Measurements from ENCODE around the gene DRC3.
"Not testable (repeated sequence)": the region's sequence is repeated elsewhere in the genome, so short reads cannot be mapped to it uniquely, and the experiment has no call there.

The DRC3 gene, protein sequence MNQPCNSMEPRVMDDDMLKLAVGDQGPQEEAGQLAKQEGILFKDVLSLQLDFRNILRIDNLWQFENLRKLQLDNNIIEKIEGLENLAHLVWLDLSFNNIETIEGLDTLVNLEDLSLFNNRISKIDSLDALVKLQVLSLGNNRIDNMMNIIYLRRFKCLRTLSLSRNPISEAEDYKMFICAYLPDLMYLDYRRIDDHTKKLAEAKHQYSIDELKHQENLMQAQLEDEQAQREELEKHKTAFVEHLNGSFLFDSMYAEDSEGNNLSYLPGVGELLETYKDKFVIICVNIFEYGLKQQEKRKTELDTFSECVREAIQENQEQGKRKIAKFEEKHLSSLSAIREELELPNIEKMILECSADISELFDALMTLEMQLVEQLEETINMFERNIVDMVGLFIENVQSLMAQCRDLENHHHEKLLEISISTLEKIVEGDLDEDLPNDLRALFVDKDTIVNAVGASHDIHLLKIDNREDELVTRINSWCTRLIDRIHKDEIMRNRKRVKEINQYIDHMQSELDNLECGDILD

DNA sequence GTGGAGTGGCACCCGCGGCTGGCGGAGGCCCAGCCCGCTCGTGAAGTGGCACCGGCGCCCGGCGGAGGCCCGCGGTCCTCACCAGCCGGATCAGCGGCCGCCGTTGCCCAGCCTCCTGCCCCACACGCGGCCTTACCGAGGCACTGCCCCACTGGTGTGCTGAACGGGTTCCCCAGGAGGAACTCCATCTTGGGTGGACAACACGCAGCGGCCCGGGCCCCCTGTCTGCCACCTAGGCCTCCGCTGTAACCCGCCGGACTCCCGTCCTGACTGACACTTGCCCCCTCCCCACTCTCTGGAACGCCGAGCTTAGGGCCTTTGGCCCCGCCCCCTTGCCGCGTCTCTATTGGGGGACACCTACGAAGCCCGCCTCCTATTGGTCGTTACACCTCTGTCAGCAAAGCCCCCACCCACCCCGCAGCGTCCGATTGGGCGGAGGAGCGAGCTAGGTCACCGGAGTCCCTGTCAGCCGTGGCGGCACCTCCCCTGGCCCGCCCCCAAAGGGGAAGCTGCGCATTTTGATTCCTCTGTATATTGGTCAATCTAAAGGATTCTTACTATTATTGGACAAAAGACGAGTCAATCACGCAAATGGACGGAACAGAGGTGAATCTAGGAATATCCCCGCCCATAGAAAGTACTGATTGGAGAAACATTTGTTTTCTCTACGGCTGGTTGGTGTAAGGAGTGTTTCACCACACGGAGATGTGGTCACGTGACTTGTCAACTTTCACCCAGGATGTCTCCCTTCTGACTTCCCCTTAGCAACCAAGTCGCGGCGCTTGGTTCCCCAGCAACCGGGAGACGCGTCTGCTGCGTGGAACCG lies at the start of gene DRC3, which contains the start of gene TOM1L2:
Gene DRC3 (plus strand): TSS at position 737 of the 826 bp plus-strand sequence. CDS start 4,737 bp downstream, outside the sequence.
Gene TOM1L2 (minus strand): TSS at position 275 of the 826 bp plus-strand sequence. CDS start 87 bp downstream, at position 188.
- DNase-seq (ENCODE audit: low read depth in 2 of 2), result peak; percentile 100

DNA sequence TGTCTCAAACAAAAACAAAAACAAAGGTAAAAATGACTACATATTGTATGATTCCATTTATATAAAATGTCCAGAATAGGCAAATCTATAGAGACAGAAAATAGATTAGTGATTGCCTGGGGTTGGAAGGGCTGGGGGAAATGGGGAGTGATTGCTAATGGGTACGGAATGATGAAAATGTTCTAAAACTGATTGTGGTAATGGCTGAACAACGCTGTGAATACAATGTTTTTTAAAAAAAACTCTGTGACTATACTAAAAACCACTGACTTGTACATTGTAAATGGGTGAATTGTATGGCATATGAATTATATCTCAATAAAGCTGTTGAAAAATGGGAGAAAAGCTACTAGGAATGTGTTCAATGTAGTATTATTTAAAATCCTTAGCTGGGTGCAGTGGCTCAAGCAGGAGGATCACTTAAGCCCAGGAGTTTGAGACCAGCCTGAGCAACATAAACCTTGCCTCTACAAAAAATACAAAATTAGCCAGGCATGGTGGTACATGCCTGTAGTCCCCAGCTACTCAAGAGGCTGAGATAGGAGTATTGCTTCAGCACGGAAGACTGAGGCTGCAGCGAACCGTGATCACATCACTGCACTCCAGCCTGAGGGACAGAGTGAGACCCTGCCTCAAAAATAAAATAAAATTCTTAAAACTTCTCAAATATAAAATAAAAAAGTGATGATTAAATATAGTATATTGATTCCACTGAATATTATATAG lies 48.4 kb upstream of the DRC3 start:
- no peak for DNase-seq (ENCODE audit: low read depth in 2 of 2)

DNA sequence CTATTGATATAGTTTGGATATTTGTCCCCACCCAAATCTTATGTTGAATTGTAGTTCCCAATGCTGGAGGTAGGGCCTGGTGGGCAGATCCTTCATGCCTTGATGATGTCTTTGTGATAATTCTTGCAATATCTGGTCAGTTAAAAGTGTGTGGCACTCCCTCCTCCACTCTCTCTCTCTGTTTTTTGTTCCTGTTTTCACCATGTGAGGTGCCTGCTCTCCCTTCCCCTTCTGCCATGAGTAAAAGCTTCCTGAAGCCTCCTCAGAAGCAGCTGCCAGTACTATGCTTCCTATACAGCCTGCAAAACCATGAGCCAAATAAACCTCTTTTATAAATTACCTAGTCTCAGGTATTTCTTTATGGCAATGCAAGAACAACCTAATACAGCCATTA lies 47.8 kb upstream of the DRC3 start:
- DNase-seq (ENCODE audit: low read depth in 2 of 2), result no peak

DNA sequence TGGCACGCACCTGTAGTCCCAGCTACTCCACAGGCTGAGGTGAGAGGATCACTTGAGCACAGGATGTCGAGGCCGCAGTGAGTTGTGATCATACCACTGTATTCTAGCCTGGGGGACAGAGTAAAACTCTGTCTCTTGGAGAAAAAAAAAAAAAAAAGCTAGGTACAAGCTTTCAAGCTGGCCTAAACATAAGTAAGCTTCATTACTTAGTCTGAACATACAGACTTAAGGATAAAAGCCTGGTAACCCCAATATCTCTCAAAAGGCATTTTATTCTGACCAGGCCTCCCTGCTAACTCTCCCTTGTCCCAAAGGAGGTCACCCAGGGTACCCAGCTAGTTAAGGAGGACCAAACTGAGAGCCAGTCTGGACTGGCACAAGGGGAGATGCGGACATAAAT lies 46.6 kb upstream of the DRC3 start:
- DNase-seq (ENCODE audit: low read depth in 2 of 2), result no peak

DNA sequence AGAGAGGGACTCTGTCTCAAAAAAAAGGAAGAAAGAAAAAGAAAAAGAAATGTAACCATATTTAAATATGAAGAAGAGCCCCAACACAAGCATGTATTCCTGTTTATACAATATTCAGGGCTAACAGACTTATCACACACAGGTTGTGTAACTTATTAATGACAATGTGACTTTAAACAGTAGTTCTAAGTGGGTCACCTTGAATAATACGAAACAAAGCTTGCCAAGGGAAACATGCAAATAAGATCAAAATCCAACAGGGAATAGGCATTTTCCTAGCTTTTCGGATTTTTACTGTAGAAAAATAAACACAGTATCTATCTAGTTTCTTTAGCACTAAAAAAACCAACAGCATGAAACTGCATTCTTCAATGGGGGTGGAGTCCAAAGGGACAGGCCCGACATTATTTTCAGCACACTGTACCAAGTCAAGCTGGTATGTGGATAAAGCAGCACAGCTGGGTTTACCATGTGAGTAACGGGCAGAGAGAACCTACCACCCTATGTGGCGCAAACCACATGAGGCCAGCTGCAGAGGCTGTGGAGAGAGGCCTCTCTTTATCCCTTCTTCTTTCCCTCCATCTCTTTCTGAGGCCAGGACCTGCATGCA lies 45.7 kb upstream of the DRC3 start:
- no peak for DNase-seq (ENCODE audit: low read depth in 2 of 2)

DNA sequence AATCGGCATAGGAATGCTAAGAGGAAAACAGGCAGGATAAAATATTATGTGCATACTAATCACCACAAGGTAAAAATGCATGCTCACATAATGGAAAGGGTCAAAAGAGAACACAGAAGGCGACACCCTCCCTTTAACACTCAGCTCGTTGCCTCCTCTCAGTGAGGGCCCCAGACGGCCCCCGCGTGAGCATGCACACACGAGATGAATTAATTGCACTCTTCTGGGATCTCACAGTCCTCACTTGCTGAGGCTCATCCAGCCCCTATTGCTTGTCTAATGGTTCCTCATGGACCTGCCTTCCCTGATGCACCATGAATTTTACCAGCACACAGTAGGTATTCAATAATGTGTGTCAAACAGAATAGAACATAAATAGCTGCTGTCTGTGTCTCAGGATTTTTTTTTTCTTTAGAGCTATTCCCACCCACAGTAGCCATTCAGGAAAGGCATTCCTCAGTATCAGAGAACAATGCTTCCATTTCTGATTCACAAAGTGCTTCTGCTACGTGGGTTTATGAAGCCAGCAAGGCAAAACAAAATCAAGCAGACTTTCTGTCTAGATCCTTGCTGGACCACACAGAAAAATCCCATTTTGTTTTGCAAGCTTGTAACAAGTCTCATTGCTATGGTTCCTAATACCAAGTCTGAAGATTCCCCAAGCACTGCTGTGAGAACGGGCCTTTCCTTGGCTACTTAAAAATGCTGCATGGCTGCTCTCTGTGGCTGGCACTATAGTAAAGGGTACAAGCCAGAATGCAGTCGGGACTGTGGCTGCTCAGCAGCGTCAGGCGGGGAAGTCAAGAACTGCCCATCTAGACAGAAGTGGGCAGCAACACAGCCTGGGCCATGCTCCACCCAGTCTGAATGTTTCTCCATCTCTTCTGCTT lies 44.0 kb upstream of the DRC3 start:
- no peak for DNase-seq (ENCODE audit: low read depth in 2 of 2)

DNA sequence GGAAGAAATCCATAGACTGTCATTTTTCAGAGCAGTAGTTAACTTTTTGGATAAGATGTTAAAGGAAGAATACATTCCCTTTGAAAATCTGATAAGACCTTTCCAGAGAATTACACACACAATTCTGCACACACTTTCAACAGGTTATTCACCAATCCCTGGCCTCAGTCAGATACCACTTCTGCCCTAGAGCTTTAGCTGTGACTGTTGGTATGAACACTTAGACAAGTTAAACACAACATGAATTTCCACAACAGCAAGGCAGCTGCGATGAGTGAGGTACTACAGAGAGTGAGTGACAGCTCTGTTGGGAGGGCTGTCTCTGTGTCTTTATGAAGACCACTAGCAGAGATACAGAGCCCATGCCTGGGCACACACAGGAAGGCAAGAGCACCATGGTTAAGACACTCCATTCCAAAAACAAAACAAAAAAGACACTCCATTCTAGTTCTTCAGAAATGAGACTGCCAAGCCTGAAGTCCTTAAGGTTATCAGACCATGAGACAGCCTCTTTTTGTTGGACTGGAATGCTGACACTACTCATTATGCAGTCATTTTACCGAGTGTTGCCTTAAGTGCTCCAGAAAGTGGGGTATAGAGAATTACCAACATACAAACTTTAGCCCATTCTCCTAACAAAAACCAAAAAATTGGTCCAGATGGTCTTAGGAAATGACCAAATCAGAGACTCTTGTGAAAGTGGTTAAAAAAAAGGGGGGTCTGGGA lies 42.8 kb upstream of the DRC3 start:
- DNase-seq (ENCODE audit: low read depth in 2 of 2), result no peak

DNA sequence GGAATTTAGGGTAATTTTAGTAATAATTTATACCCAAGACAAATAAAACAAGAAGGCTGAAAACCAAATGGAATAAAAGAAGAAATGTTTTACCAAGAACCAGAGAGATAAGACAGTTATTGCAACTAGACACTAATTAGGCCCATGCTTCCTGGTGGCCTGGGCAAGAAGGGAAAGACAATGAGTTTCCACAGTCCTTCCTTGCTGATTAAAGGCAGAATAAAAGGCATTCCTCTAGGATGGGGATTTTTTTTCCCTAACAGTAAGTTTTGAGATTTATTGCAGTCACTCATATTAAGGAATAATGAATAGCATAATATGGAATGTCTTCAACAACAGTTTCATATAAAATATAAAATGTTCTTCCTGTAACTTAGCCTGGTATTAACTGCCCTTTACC lies 42.0 kb upstream of the DRC3 start:
- no peak for DNase-seq (ENCODE audit: low read depth in 2 of 2)

DNA sequence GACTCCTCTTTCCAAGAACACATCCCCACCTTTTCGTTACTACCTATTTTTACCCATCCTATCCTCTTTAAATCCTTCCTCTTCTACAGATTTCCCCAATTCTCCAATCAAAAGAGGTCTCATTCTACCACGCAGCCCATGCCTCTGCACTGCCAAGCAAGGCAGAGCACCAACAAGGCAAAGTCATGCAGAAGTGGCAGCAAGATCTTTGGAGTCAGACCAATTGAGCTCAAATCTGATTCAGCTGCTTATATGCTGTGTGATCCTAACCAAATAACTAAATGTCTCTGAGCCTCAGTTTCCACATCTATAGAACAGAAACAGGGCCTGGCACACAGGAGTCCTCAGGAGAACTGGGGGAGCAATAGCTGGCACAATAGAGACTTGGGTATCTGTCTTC lies 41.5 kb upstream of the DRC3 start:
- DNase-seq (ENCODE audit: low read depth in 2 of 2), result no peak

DNA sequence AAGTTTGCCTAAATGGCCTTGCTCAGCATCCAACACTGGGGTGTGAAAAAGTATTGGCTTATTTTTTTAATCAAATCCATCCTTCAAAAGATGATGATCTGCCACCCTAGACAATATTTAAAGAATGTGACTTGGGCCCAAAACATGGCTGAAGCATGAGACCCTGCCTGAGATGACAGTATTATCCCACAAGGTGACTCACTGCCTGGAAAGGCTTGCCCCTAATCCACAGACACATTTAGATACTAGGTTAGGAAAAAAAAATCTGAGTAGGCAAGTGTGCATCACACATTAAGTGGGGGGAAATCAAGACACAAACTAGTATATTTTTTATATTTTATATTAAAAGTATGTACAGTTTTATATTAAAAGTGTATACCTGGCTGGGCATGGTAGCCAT lies 38.9 kb upstream of the DRC3 start:
- DNase-seq (ENCODE audit: low read depth in 2 of 2), result no peak

DNA sequence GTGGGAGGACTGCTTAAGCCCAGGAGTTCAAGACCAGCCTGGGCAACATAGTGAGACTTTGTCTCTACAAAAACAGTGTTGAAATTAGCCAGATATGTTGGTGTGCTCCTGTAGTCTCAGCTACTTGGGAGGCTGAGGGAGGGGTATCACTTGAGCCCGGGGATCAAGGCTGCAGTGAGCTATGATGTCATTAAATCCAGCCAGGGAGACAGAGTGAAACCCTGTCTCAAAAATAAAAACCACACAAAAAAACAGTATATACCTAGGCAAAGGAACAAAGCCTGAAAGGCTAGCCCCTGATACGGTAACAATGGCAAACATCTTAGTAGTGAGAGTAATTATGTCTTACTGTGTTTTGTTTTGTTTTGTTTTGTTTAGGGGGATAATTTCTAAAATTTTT lies 38.4 kb upstream of the DRC3 start:
- DNase-seq (ENCODE audit: low read depth in 2 of 2), result no peak

DNA sequence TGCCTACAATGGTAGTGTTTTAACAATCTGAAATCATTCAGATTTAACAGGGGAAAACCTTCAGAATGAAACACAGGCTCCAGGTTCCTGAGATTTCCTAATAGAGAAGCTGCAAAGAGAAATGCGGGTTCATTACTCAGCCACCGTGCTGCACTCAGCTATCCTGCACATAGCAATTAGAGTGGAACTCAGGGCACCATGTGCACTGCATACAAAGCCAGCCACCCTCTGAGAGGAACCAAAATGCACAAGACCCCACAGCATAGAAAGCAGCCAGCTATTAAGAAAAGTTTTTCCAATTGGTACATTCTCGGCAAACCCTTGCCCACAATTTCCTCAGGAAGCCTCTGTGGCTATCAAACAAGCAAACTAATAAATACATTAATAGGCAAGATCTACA lies 37.9 kb upstream of the DRC3 start:
- DNase-seq (ENCODE audit: low read depth in 2 of 2), result no peak

DNA sequence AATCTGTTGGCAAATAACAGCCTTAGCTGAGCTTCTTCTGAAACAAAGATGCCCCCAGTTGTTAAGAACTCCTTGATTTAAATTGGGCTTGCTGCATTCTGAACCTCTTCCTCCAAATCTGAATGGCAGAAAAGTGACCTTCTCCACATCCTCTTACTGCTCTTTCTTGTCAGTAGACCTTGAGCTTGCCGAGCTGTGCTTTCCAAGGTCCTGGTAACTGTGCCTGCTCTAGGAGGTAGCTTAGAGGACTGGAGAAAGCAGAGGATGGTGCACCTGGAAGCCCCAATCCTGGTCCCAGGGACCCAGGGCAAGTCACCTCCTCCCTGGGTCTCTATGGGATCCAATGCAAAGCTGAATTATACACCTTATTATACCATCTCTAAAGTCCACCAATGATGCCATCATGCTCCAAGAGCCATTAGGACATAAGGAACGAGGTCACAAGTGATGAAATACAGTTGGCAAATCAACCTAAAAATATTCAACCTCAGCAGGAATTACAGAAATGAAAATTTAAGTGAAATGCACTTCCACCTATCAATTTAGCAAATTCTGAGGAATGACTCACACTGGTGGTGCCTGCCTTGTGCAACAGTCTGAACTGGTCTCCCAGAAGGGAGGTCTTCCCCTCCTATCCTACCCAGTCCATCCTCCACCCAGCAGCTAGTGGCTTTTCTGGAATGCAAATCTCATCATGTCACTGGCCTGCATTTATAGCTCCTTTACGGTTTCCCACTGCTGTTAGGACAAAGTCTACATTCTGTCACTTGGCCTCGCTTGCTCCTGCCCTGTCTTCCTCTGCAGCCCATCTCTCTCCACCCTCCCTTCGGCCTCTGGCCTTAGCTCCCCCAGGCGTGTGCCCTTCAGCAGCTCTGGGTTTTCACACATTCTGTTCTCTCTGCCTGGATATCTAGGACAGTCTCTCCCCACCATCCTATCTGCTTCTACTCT lies 37.1 kb upstream of the DRC3 start:
- DNase-seq (ENCODE audit: low read depth in 2 of 2), result no peak

DNA sequence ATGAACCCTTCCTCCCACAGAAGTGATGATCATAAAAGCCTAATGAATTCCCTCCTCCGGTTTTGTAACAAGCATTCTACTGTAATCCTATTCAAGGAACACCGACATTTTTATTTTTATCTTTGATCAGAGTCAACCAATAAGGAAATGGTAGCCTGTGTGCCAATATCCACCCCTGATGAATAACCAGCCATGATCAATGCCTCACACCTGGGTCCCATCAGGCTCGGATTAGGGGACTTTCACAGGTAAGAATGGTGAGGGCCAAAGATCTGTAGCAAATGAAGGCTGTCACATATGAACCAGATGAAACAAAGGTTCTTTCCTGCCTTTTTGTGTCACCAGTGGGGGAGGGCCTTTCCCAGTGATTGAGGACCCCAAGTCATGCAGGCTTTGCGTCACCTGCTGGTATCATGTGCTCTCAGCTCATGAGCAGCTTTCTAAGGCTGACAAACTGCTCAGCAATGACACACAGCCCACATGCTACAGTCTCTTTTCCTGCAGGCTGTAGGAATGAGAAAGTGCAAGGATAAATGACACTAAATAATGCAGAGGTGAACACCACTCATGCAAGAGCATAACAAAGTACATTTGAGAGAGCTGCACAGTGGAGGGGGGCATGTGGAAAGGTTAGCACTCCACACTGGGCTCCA lies 35.3 kb upstream of the DRC3 start:
- no peak for DNase-seq (ENCODE audit: low read depth in 2 of 2)

DNA sequence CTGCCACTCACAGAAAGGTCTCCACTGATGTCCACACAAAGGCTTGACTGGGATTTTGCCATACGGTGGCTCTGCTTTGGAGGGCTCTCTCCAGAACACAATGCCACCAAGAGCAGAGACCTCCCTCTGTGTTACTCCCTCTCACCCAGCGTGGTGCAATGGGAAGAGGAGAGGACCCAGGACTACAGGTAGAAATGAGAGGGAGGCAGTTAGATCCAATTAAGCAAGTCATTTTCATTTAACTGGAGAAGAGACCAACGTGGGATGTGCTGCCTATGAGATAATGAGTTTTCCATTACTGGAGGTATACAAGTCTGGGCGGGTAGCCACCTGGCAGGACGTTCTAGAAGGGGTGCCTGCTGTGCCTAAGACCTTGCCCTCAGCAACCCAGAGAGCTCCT lies 34.7 kb upstream of the DRC3 start:
- no peak for DNase-seq (ENCODE audit: low read depth in 2 of 2)

DNA sequence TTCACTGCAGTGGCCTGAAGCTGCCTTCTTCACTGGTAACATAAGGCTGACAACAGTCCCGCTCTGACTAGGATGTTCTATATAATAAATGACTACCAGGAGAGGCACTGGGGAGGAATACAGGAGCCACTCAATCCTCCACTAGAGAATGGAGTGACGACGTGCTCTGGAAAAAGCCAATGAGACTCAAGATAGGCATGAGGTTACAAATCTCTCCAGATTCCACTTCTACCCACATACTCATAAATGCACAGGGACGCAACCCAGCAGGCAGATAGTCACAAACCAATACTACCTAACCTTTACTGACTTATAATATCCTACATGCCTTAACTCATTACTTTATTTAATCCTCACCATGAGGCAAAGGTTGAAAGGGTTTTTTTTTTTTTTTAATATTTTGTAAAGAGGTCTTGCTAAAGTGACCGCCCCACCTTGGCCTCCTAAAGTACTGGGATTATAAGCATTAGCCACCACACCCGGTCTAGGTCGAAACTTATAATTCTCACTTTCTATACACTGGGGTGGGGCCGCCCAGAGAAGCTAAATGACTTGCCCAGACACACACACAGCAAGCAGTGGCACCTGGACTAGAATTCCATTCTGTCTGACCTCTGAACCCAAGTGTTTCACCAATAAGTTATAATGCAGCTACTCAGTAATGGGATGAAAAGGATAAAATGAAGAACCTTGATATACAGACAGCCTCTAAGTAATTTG lies 34.1 kb upstream of the DRC3 start:
- DNase-seq (ENCODE audit: low read depth in 2 of 2), result no peak

DNA sequence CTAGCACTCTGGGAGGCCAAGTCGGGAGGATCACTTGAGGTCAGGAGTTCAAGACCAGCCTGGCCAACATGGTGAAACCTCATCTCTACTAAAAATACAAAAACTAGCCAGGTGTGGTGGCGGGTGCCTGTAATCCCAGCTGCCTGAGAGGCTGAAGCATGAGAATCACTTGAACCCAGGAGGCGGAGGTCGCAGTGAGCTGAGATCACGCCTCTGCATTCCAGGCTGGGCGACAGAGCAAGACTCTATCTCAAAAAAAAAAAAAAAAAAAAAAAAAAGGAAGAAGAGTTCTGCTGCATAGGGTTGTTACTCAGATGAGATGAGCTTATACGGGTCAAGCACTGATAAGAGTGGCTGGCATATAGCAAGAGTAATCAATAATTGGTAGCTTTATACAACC lies 32.7 kb upstream of the DRC3 start:
- not testable (repeated sequence) for DNase-seq (ENCODE audit: low read depth in 2 of 2)
